Measurements from ENCODE around the gene TLCD5. TPM values are rescaled to one million over a fixed set of nuclear protein-coding genes. Genes with fewer than 3 reads are reported as not detected.

Gene TLCD5
- polyA plus RNA-seq, 1 donor (not counting 4 experiments of a cell fraction or from before 2014, with no cell fraction given): 4.0 TPM

GRCh38 chr11:120342226-120342625 is 17.1 kb downstream of the TLCD5 start:
- dilution Hi-C loops (cut with MboI; ENCODE audit: extremely low pct_ligation_motif_present, low sequenced_read_pairs): no loop called here
- no peak for DNase-seq (ENCODE audit: low read depth, low spot score)
- Histone ChIP-seq H4K20me1 (ENCODE audit: control insufficient read depth, extremely low read depth, insufficient read depth, low read length) (peaks cover 28% of the 10 kb centered on the region), H3K4me2 (ENCODE audit: control insufficient read depth, extremely low read depth, insufficient read depth, low read depth, low read length) (peak overlapping the region; percentile 68), H3K36me3 (ENCODE audit: control insufficient read depth in 2 of 2, extremely low read depth in 1 of 2, insufficient read depth in 2 of 2, low read length in 2 of 2) (no peaks in the 10 kb centered on the region), H3K4me1 (ENCODE audit: control insufficient read depth, extremely low read depth, insufficient read depth, low read length) (peaks cover 69% of the 10 kb centered on the region), H3K4me3 (ENCODE audit: control insufficient read depth in 2 of 3, extremely low read depth in 1 of 3, insufficient read depth in 2 of 3, low read depth in 1 of 3, low read length in 3 of 3) (peak overlapping the region in 2 of 3 experiments; percentile 17 to 38), H3K9me1 (ENCODE audit: control insufficient read depth, extremely low read depth, insufficient read depth, low read length) (peaks cover 2% of the 10 kb centered on the region), H2AFZ (ENCODE audit: control insufficient read depth, low read length) (no peak overlapping the region), H3K79me2 (ENCODE audit: control insufficient read depth, insufficient read depth, low read length) (peaks cover 60% of the 10 kb centered on the region), H3K9me3 (ENCODE audit: control insufficient read depth, low read depth, low read length) (no peaks in the 10 kb centered on the region), H3K27me3 (ENCODE audit: control insufficient read depth, extremely low read depth, insufficient read depth, low read length) (no peaks in the 10 kb centered on the region), H3K9ac (ENCODE audit: control insufficient read depth, extremely low read depth, insufficient read depth, low read length) (no peak overlapping the region), H3K27ac (ENCODE audit: control insufficient read depth, insufficient read depth, low read length) (peak overlapping the region; percentile 17)
- TF ChIP-seq CTCF (optimal IDR thresholded peaks at IDR 0.05 in 1 of 3, IDR thresholded peaks at IDR 0.05 in 1 of 3, conservative IDR thresholded peaks at IDR 0.05 in 1 of 3; ENCODE audit: extremely low read depth in 1 of 3, insufficient read depth in 2 of 3, low read length in 3 of 3): no peak
- TF ChIP-seq EZH2 (IDR thresholded peaks at IDR 0.05; ENCODE audit: low read length): no peak
- peak; percentile 51 for FAIRE-seq

GRCh38 chr11:120342678-120343077 is 17.6 kb downstream of the TLCD5 start:
- dilution Hi-C loops (cut with MboI; ENCODE audit: extremely low pct_ligation_motif_present, low sequenced_read_pairs): no loop called here
- Histone ChIP-seq H3K27ac (ENCODE audit: control insufficient read depth, insufficient read depth, low read length) (no peak overlapping the region), H3K4me3 (ENCODE audit: control insufficient read depth in 2 of 3, extremely low read depth in 1 of 3, insufficient read depth in 2 of 3, low read depth in 1 of 3, low read length in 3 of 3) (peak overlapping the region in 2 of 3 experiments; percentile 17 to 38)

More at GRCh38 chr11:120342678-120343077, 17.6 kb downstream of the TLCD5 start:
- no peak overlapping the region for H3K9ac ChIP-seq (ENCODE audit: control insufficient read depth, extremely low read depth, insufficient read depth, low read length)
- no peak for FAIRE-seq
- peaks cover 2% of the 10 kb centered on the region for H3K9me1 ChIP-seq (ENCODE audit: control insufficient read depth, extremely low read depth, insufficient read depth, low read length)
- no peak overlapping the region for H2AFZ ChIP-seq (ENCODE audit: control insufficient read depth, low read length)
- no peaks in the 10 kb centered on the region for H3K36me3 ChIP-seq (ENCODE audit: control insufficient read depth in 2 of 2, extremely low read depth in 1 of 2, insufficient read depth in 2 of 2, low read length in 2 of 2)
- no peaks in the 10 kb centered on the region for H3K27me3 ChIP-seq (ENCODE audit: control insufficient read depth, extremely low read depth, insufficient read depth, low read length)
- peaks cover 60% of the 10 kb centered on the region for H3K79me2 ChIP-seq (ENCODE audit: control insufficient read depth, insufficient read depth, low read length)
- H3K4me1 ChIP-seq (ENCODE audit: control insufficient read depth, extremely low read depth, insufficient read depth, low read length): peaks cover 69% of the 10 kb centered on the region
- H3K4me2 ChIP-seq (ENCODE audit: control insufficient read depth, extremely low read depth, insufficient read depth, low read depth, low read length): peak overlapping the region; percentile 68
- peaks cover 26% of the 10 kb centered on the region for H4K20me1 ChIP-seq (ENCODE audit: control insufficient read depth, extremely low read depth, insufficient read depth, low read length)
- no peaks in the 10 kb centered on the region for H3K9me3 ChIP-seq (ENCODE audit: control insufficient read depth, low read depth, low read length)
- no peak for DNase-seq (ENCODE audit: low read depth, low spot score)
- no peak for TF ChIP-seq EZH2 (IDR thresholded peaks at IDR 0.05; ENCODE audit: low read length)
- no peak for TF ChIP-seq CTCF (optimal IDR thresholded peaks at IDR 0.05 in 1 of 3, IDR thresholded peaks at IDR 0.05 in 1 of 3, conservative IDR thresholded peaks at IDR 0.05 in 1 of 3; ENCODE audit: extremely low read depth in 1 of 3, insufficient read depth in 2 of 3, low read length in 3 of 3)
